HG02973 (cell line): ENCODE results near the gene COL8A2.

Experiments used
- ATAC-seq: cut with Tn5 transposase; IDR thresholded peaks from one replicate; pipeline ENCODE4 v1.9.1; 2021; ENCODE audit warnings: moderate library complexity; ENCODE audit not compliant: unreplicated experiment

The COL8A2 gene

DNA sequence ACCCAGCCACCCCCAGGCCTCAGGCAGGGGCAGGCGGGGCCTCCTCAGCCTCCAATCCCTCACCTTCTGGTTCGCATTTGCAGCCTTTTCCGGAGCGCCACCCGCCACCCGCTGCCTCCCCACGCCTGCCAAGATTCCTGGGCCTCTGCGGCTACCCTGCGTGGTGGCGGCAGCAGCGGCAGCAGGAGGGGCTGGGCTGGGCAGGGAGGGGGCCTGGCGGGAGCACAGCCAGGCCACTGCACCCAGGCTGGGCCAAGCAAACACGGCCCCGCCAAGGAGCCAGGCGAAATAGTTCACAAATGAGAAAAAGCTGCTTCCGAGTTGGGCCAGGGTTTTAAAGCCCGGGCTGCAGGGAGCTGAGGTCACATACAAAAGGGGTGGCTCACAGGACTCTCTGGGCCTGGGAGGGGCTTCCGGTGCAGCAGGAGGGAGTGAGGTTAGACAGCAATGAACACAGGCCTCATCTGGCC is 9.8 kb downstream of the COL8A2 start:
- no peak for ATAC-seq

- ATAC-seq, result no peak
Observed at GRCh38 chr1:36114371-36114770, 10.7 kb downstream of the COL8A2 start.

- no peak for ATAC-seq
Observed at GRCh38 chr1:36112823-36113222, 12.2 kb downstream of the COL8A2 start.

GRCh38 chr1:36111151-36111550 is 13.9 kb downstream of the COL8A2 start:
- ATAC-seq, result no peak

DNA sequence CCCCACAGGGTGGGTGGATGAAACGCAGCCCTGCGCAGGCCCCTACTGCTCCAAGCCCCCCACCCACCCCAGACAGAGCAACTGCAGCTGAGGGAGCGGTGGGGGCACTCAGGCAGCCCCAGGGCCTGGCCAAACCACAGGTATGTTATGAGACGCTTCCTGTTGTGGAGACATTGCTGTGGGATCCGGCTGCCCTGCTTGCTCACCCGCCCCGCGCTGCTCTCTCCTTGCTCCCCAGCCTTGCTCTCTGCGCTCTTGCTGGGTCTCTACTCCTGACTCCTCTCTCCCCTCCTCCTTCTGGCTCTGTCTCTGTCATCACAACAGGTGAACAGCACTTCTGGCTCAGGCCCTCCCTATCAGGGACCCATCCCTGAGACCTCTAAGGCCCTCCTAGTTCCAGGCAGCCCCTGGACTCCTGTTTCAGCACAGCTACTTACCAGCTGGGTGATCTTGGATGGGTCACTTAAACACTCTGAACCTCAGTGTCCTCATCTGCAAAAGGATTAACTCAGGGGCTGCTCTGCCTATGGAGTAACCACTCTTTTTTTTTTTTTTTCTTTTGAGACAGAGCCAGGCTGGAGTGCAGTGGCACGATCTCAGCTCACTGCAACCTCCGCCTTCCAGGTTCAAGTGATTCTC is 15.9 kb downstream of the COL8A2 start:
- no peak for ATAC-seq

GRCh38 chr1:36108314-36108713 is 16.7 kb downstream of the COL8A2 start:
- no peak for ATAC-seq

DNA sequence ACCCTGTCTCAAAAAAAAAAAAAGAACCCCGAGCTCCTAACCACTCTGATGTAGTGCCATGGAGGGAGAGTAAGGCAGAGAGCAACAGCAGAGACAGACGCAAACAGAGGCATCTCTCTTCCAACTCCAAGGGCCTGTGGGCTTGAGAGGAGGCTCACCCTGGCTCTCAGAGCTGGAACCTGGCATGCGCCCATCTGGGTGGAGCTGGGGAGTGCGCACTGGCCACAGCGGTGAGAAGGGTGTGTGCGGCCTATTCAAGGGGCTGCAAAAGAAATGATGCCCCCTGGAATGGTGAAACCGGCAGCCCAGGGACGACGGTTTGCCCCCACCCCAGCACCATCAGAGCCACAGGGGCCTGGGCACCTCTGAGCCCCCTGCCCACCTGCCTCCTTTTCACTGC is 17.6 kb downstream of the COL8A2 start:
- ATAC-seq, result no peak

GRCh38 chr1:36106269-36106668 is 18.8 kb downstream of the COL8A2 start:
- ATAC-seq, result no peak

DNA sequence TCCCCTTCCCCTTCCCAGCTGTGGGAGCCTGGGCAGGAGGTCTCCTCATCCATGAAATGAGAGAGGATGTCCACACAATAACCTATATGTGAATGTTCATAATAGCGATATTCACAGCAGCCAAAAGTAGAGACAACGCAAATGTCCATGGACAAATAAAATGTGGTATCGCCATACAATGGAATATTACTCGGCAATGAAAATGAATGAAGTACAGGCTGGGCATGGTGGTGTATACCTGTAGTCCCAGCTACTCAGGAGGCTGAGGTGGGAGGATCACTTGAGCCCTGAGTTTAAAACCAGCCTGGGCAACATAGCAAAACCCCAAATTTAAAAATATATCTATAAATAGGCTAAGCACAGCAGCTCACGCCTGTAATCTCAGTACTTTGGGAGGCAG is 23.5 kb downstream of the COL8A2 start:
- no peak for ATAC-seq

- ATAC-seq, result no peak
Observed at GRCh38 chr1:36100376-36100775, 24.6 kb downstream of the COL8A2 start.

- ATAC-seq, result no peak
Observed at GRCh38 chr1:36099681-36100341, 25.2 kb downstream of the COL8A2 start.

- ATAC-seq, result no peak
Observed at GRCh38 chr1:36098650-36099365, 26.2 kb downstream of the COL8A2 start.

GRCh38 chr1:36097693-36098585 is 27.1 kb downstream of the COL8A2 start:
- ATAC-seq, result no peak

DNA sequence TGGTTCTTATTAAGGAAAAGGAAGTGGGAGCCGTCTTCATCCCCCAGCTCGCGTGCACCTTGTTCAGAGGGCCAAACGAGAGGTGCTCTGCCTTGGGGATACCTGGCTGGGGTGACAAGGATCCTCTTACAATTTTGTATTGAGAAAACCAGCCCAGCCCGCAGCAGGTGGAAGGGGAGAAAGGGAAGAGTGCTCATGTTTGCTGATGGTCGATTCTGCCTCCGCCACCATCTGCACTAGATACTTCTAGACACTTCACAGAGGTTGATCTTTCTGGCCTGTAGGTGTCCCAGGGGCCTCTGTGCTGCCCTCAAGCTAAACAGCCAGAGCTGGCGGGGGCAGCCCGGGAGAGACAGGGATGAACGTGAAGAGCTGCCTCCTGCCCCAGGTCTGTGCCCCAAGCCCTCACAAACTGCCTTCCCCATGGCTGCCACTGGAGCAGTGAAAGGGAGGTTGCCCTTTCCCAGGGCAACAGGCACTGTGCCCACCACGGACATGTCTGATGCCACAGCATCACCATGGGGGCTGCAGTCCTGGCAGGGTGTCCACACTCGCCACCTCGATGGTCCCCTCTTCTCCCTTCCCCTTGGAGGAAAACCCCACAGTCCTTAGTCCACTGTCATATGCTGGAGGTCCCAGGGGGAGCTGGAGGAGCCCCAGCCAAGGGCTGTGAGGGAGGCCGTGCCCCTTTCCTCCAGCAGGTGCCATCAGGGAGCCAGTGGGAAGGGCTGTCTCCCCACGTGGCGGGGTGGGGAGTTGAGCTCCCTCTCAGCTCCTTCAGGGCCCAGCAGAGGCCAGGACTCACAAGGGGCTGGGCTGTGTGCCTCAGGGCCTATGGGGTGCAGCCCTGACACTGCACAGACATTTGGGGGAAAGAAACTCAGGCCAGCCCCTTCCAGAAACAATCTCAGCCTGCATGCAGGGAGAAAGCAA is 28.3 kb downstream of the COL8A2 start:
- no peak for ATAC-seq

DNA sequence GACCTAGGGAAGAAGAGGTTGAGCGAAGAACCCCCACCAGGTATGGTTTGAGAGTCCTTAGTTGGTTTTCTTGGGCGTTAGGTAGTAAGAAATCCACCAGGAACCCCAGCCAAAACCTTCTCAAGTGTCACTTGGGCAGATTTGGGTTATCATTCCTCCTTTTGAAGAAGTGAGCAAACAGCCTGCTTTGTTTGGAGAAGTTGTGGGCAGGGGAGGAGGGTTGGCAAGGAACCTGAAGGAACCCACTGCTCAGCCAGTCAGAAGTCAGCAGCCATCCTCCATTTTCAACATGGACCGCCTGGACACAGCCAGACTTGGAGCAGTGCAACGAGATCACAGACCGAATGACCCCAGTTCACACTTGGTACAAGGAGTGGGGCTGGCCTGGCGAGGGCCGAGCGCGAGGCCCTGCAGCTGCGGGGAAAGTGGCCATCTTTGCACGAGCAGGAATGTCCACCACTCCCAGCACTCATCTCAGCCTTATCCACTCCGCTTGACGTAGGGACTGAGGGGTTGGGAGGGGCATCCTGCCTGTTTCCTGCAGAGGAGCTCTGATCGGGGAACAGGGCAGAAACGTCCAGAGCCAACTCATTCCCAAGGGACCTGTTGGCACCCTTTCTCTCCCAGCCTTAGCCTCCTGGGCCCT is 29.1 kb downstream of the COL8A2 start:
- ATAC-seq, result no peak

DNA sequence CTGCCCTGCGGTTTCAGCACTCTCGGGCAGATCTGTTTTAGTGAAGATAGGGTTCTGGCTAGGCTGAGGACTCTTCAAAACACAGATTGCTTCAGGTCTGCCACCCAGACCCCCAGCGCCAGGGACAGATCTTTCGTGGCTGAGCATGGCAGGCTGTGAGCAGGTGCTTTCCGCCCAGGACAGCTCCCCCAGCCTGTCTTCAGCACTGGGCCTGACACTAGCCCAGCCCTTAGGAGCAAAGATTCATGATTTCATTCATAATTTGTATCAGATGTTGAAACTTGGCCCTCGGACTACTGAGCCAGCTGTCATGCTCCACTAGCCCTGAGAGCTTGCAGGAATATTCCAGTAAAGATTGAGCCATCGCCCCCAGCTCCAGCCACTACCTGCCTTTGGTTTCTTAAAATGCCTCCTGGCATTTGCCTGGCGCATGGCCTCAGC is 30.4 kb downstream of the COL8A2 start:
- no peak for ATAC-seq

GRCh38 chr1:36093929-36094328 is 31.1 kb downstream of the COL8A2 start:
- ATAC-seq, result no peak

DNA sequence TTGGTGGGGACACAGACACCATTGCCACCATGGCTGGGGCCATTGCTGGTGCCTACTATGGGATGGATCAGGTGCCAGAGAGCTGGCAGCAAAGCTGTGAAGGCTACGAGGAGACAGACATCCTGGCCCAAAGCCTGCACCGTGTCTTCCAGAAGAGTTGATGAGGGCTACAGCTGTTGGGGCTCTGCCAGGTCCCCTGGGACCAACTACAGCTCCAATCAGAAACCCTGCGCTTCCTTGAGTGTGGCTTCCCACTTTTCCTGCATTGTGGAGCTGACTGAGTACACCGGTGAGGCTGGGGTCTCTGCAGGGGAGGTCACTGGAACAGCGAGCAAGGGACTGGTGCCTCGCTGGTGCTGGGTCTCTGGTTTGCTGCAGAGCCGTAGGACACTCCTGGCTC is 31.8 kb downstream of the COL8A2 start:
- no peak for ATAC-seq

DNA sequence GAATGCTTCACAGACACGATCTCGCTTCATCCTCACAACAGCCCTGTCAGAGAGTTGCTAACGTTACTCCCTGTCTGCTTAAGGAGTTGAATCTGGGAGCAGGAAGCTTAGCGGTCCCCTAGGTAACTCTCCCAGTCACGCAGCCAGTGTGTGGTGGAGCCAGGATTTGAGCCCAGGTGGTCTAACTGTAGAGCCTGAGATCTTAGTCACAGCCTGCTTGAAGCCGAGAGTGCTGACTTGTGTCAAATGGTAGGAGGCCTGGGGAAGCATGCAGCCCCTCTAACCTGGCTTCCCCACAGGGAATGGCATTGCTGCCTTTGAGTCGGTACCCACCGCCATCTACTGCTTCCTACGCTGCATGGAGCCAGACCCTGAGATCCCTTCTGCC is 32.2 kb downstream of the COL8A2 start:
- no peak for ATAC-seq
